ENCODE measurements around the gene KLF16.

- TF ChIP-seq CTCF (IDR thresholded peaks at IDR 0.05) (no peak), POLR2A (IDR thresholded peaks at IDR 0.05) (no peak)
Measured at GRCh38 chr19:1871140-1871597, 7.8 kb upstream of the KLF16 start.

All from thyroid gland (tissue), 4 donors.